Activated CD4-positive, alpha-beta T cell treated with anti-CD3 and anti-CD28 coated beads, Interleukin-2, amount 50 U/mL, for 48 hours (primary cell): ENCODE data around the gene FAM78A.

Source experiments
- DNase-seq, 2 experiments: peaks; one replicate each; pipeline ENCODE4 v3.0.0-alpha.2; 2020

Gene FAM78A

GRCh38 chr9:131302244-131303075 is 26.1 kb upstream of the FAM78A start:
- DNase-seq, result no peak

DNA sequence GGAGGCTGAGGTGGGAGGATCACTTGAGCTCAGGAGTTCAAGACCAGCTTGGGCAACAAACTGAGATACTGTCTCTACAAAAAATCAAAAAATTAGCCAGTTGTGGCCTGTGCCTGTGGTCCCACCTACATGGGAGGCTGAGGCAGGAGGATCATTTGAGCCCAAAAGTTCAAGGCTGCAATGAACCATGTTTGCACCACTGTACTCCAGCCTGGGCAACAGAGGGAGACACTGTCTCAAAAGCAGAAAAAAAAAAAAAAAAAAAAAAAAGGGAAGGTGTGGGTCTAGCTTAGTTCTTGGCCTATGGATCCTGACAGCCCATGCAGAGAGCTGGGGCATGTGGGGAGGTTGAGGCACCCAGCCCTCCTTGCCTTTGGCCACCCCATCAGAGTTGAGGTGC is 24.1 kb upstream of the FAM78A start:
- DNase-seq, result no peak

- no peak for DNase-seq
These were observed 23.6 kb upstream of the FAM78A start for GRCh38 chr9:131299961-131300347.

DNA sequence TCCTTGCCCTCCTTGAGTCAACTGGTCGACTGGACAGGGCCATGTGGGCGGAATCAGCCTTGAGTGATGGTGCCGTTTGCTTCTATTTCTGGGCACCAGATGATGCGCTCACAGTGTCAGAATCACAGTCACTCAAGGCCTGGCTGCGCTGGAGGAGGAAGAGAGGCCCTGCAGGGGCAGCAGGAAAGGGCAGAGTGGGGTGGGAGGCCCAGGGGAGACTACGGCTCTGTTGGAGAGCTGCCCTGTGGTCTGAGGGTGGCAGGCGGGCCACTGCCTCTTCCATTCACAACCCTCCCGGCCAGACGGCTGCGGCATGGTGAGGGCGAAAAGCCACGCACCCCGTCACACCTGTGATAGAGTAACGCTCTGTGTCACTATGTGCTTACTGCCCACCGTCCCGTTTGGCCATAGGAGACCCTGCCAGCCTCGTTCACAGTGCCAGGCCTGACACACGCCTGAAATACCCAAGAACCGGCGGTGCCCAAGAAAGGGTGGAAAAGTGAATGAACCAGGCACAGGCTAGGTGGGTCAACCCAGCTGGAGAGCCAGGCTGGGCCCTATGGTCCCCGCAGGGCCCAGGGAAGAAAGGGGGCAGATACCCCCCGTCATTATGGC is 23.1 kb upstream of the FAM78A start:
- no peak for DNase-seq

DNA sequence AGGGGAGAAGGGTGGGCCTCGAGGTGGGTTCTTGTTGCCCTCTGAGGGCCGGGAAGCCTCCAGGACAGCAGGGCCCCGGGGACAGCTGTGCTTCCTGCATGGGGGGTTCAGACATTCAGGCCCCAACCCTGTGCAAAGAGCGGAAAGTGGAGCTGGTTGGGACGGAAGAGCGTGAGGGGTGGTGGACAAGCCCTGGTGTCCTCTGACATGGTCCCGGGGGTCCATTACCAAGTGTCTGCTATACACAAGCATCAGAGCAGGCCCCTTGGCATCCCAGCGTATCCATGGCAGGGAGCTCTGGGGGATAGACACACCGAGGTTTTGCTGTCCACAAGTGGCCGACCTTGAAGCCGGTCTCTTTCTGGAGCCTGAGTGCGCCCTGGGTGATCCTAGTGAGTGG is 22.5 kb upstream of the FAM78A start:
- DNase-seq, result no peak

GRCh38 chr9:131298341-131298740 is 22.0 kb upstream of the FAM78A start:
- no peak for DNase-seq

DNA sequence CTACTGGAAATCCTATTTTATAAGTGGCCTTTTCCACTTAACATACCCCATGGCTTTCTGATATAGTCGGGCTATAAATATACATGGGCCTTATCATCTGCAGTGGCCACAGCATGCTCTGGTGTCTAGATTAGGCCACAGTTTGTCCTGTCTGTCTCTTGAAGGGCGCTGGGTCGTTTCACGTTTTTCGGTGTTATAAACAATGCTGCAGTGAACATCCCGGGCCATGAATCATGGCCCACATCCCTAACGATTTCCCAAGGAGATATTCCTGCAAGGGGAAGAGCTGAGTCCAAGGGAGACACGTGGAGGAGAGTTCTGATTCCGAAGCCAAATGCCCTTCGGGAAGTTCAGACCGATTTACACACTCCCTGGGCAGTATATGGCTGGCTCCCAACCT is 21.6 kb upstream of the FAM78A start:
- DNase-seq, result no peak

DNA sequence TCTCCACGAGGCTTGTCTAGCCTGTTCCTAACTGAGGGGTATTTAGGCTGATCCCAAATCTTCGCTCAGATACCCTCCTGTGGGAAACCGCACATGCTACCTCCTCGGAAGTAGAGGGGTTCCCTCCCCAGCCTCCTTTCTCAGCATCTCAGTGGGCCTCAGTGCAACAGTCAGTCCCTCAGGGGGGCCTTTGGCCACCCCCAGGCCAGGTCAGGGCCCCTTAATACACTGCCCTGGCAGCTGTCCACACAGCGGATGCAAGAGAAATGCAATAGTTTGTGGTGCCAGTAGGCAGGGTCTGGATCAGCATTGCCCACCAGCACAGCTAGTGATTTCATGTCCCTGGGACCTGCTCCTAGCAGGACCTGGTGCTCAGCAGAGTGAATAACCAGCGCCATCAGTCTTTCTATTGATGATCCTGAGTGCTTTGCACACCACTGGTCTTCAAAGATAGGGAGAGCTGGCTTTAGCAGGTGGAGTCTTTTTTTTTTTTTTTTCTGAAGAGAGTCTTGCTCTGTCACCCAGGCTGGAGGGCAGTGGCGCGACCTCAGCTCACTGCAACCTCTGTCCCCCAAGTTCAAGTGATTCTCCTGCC is 20.7 kb upstream of the FAM78A start:
- DNase-seq, result no peak

- no peak for DNase-seq
These were observed 20.1 kb upstream of the FAM78A start for GRCh38 chr9:131296460-131296859.

GRCh38 chr9:131292937-131293336 is 16.6 kb upstream of the FAM78A start:
- no peak for DNase-seq

DNA sequence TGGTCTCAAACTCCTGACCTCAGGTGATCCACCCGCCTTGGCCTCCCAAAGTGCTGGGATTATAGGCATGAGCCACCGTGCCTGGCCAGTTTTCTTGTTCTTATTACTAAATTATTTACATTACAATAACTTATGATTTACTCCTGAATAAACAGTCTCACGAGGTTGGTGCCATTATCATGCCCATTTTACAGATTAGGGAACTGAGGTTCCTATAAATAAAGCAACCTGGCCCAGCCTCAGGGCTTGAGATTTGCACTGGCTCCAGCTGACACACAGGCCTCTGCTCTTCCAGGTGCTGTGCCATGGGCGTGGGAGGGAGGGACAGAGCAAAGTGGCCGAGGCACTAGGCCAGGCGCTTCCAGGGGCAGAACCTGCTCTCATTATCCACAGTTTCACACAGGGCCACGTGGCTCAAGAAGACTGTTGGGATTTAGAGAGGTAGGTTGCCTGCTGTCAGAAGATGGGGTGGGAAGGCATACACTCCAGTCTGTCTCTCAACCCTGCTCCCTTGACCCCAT is 15.5 kb upstream of the FAM78A start:
- DNase-seq, result no peak

DNA sequence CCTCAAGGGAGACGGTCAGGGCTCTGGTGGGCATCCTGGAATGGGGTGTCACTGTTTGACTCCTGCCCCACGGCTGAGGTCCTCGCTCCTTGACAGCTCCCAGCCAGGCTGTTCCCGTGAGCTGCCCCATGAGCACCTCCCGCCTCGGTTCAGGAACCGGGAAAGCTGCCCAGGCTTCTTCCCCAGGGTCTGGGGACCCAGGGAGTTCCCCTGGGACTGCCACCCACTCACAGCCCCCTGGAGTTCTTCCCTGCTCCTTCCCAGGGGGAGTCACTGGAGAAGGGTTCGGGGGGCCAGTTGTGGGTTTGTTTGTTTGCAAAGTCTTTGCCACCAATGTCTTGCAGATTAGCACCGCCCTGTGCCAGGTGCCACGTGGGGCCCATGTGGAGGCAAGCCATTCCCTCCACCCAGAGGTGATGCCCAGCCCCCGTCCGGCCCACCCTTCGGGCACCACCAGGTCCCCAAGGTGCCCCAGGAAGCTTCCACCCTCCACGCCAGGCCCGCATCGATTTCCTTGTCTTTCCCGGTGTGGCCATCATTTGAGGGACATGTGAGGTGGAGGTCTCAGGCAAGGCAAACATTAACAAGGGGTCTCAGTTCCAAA is 14.6 kb upstream of the FAM78A start:
- DNase-seq, result no peak

DNA sequence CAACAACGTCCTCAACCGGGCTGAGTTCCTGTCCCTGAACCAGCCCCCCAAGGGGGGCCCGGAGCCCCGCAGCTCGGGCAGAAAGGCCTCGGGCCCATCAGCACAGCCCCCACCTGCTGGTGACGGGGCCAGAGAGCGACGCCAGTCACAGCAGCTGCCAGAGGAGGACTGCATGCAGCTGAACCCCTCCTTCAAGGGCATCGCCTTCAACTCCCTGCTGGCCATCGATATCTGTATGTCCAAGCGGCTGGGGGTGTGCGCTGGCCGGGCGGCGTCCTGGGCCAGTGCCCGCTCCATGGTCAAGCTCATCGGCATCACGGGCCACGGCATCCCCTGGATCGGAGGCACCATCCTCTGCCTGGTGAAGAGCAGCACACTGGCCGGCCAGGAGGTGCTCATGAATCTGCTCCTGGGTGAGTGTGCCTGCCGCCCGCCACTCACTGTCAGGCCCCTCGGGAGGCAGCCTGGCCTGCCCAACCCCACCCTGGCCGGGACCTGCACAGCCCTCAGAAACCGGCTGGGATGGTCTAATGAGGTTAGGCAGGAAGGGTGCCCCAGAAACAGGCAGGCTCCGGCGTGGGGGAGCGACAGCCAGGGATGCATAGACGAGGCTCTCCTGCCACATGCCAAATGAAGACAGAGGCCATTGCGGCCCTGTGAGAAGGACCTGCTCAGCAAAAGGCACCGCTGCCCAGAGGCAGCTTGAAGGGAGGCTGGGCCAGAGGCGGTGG is 13.9 kb upstream of the FAM78A start:
- no peak for DNase-seq

GRCh38 chr9:131289301-131290035 is 13.2 kb upstream of the FAM78A start, which contains the start of gene PLPP7:
Gene PLPP7 (plus strand): TSS chr9:131289723. CDS start chr9:131289998, 275 bp downstream.
- DNase-seq, result no peak

GRCh38 chr9:131288217-131288616 is 11.9 kb upstream of the FAM78A start:
- no peak for DNase-seq

DNA sequence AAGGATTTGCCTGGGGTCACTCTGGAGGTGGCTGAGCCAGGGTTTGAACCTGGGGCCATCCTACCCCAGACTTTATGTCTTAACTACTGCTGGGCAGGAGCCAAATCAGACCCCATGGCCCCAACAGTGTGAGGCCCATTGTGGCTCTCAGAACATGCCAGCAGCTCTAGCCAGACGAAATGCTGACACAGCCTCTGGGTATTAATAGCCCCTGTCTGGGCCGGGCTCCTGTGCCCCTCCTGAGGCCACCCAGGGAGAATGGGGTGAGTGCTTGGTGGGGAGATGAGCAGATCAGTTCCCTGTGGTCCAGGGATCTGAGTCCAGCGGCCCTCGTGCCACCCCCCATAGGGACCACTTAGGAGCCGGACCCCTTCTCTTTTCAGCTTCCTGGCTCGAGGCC is 11.0 kb upstream of the FAM78A start:
- no peak for DNase-seq

GRCh38 chr9:131284856-131285255 is 8.5 kb upstream of the FAM78A start:
- no peak for DNase-seq

DNA sequence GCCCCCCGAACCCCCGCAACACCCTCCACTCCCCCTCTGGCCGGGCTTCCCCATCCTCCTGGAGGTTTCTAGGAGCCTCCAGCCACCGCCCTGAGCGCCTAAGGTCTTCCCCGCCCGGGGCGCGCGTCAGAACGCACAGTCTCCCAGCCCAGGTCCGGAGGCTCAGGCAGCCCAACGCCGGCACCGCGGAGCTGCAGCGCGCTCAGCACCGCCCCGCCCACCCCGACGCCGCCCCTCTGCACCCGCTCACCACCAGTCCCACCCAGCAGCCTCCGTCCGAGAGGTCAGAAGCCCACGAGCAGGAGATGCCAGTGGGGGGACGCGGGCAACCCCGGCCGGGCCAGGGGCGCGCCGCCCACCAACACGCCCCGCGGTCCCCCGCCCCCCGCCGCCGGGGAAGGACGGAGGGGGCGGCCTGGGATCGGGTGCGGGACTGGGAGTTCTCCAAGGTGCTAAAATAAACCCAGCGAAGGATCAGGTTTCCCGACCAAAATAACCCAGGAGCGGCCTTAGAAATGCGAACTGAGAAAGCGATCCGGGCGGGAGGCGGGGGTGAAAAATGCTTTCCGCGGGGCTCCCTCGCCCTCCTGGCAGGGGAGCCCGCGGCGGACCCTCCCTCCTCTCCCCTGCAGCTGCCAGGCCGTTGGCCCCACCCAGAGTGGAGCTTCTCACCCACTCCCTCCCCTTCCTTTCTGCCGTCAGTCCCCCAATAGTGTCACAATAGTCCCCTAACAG is 6.5 kb upstream of the FAM78A start:
- DNase-seq, result peak in 1 of 2 experiments; percentile 15

- DNase-seq, result no peak
These were observed 5.9 kb upstream of the FAM78A start for GRCh38 chr9:131282175-131282574.

GRCh38 chr9:131281119-131281965 is 5.0 kb upstream of the FAM78A start:
- DNase-seq, result no peak
